HG02678 (cell line): Measurements from ENCODE around the gene ADCY10.
"Not testable (repeated sequence)": the region's sequence is repeated elsewhere in the genome, so short reads cannot be mapped to it uniquely, and the experiment has no call there.

Experiments used
- ATAC-seq: cut with Tn5 transposase; IDR thresholded peaks from one replicate; pipeline ENCODE4 v1.9.1; 2021; ENCODE audit warnings: mild to moderate bottlenecking, moderate library complexity; ENCODE audit not compliant: unreplicated experiment

The ADCY10 gene

DNA sequence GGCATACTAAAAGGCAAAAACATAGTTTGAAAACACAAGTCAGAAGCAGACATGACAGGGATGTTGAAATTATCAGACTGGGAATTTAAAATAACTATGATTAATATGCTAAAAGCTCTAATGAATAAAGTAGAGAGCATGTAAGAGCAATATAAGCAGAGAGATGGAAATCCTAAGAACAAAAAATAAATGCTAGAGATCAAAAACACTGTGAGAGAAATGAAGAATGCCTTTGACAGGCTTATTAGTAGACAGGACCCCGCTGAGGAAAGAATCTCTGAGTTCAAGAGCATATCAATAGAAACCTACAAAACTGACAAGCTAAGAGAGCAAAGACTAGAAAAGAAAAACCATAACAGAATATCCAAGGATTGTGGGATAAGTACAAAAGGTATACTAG lies 98.3 kb downstream of the ADCY10 start:
- ATAC-seq, result no peak

DNA sequence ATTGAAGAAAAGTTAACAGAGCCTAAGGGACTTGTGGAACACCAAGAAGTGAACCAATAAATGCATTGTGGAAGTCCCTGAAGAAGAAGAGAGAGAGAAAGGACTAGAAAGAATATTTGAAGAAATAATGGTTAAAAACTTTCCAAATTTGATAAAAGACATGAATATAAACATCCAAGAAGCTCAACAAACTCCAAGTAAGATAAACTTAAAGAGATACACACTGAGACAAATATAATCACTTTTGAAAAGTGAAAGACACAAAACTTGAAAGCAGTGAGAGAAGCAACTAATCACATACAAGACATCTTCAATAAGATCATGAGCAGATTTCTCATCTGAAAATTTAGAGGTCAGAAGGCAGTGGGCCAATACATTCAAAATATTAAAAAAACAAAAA lies 101.0 kb downstream of the ADCY10 start:
- ATAC-seq, result no peak

DNA sequence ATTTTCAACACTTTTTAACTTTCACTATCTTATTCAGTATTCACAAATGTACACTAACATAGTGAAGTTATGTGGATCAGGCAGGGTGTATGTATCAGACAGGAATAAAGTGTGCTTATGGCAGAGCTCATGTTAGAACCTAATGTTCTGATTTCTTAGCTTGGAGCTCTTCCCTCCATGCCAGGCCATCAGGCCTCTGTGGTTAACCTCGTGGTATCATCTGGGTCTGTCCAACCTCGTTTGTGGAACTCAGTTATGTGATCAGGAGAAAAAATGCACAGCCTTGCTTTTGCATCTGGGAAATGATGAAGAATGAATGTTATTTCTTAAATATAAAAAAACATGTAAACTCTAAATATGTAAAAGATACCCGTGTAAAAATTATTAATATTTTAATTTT lies 105.2 kb downstream of the ADCY10 start:
- no peak for ATAC-seq

DNA sequence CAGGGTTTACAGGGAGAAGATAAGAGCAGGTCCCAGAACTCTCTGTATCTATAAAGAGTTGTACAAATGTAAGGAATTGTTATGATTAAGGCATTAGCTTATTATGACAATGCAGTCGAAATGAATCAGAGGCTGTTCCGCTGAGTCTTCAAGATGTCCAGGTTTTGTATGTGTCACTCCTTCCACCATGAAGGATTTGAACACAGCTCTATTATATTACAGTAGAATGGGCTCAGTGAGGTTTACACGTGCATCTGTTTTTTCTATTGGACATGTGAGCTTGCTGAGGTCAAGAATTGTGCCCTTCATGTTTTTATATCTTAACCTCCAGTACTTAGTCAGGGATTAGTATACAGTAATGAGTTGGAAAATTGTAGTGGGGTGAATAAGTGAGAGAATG lies 105.8 kb downstream of the ADCY10 start:
- ATAC-seq, result no peak

DNA sequence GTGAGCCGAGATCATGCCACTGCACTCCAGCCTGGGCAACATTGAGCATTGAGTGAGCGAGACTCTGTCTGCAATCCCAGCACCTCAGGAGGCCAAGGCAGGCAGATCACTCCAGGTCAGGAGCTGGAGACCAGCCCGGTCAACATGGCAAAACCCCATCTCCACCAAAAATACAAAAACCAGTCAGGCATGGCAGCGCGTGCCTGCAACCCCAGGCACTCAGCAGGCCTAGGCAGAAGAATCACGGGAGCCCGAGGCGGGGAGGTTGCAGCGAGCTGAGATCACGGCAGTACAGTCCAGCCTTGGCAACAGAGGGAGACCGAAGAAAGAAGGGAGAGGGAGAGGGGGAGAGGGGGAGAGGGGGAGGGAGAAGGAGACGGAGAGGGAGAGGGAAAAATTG lies 107.3 kb downstream of the ADCY10 start:
- ATAC-seq, result not testable (repeated sequence)

DNA sequence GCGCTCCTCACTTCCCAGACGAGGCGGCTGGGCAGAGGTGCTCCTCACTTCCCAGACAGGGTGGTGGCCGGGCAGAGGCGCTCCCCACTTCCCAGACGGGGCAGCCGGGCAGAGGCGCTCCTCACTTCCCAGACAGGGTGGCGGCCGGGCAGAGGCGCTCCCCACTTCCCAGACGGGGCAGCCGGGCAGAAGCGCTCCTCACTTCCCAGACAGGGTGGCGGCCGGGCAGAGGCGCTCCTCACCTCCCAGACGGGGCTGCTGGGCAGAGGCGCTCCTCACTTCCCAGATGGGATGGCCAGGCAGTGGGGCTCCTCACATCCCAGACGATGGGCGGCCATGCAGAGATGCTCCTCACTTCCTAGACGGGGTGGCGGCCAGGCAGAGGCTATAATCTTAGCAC lies 107.7 kb downstream of the ADCY10 start:
- not testable (repeated sequence) for ATAC-seq

DNA sequence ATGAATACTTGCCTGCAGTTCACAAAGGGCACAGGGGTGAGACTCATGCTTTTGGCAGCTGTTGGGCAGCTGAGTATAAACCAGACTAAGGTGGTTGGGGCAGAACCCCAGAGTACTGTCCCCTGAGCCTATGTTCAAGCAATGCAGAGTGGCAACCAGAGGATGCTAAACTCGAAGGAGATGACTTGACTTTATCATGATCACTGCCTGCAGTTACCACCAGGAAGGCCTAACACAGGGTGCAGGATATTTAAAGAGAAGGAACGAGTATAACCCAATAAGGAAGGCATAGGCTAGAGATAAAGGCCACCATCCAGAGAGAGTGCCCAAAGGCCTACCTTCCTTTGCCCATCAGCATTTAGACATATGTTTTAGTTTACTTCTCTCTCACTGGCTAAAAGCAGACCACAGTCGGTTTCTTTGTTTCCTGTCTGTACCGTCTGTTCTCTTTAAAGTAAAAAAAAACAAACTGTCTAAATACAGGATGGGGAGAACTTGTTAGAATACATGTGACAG lies 108.8 kb downstream of the ADCY10 start:
- ATAC-seq, result peak; percentile 64

DNA sequence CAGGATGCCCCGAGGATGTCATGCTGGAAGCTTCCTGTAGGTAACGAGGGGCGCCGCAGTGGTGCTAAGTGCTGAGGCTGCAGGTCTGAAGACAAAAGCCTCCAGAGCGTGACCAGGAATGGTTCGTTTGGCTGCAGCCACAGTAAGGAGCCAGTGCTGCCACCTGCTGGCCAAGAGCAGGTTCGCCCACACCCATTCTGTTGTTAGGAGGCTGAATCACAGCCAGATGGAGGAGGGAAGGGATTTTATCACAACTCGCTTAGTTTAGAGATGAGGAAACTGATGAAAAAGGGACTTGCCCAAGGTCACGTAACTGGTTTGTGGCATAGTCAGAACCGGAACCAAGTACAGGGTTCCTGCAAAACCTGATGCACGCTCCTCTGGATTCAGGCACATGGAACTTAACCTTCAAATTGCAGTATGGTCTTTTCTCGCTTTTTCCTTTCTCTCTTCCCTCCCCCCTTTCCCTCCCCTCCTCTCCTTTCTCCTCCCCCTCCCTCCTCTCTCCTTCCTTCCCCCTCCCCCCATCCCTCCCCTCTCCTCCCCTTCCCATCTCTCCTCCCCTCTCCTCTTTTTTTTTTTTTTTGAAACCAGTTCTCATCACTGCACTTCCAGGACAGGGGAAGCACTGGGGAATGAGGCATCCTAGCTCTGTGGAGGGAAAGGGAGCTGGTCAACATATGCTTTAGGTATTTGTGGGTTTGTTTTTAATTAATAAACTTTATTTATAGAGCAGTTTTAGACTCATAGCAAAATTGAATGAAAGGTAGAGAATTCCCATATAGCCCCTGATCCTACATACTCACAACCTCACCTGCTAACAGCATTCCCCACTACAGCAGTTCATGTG lies 110.4 kb downstream of the ADCY10 start:
- ATAC-seq, result peak; percentile 86

DNA sequence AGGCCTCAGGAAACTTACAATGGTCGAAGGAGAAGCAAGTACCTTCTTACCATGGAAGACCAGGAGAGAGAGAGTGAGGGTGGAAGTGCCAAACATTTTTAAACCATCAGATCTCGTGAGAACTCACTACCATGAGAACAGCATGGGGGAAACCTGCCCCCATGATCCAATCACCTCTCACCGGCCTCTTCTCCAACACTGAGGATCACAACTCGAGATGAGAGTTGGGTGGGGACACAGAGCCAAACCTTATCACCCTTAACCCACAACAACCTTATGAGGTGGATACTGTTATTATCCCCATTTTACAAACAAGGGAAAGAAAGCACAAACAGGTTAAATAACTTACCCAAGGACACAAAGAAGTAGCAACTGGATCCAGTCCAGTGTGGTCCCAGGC lies 111.7 kb downstream of the ADCY10 start:
- no peak for ATAC-seq

DNA sequence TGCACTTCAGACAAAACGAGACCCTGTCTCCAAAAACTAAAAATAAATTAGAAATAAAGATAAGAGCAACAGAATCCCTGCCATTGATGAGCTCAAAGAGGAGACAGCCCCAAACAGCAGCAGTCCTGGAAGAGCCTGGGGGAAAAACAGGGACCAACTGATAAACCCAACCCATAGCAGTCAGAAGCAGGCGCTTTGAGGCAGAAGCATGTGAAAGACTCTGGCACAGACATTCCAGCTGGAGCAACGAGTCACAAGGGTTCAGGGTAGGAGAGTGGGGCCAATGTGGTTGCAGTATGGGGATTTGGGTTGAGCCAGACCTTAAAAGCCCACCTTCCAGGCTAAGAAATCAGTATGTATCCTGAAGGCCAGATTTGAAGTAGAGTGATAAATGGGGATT lies 113.7 kb downstream of the ADCY10 start:
- ATAC-seq, result no peak

DNA sequence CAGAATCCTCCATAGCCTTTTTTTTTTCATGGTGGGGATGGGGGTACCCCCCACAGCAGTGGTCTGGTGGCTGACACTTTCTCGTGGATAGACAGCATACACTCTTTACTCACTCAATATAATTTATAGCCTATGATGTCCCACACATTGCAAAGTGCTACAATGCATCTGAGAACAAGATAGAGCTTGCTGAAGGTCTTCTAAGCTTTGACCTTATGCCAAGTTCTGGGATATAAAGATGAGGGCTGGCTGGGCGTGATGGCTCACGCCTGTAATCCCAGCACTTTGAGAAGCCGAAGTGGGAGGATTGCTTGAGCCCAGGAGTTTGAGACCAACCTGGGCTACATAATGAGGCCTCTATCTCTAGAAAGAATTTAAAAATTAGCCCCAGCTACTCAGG lies 114.2 kb downstream of the ADCY10 start:
- ATAC-seq, result no peak

DNA sequence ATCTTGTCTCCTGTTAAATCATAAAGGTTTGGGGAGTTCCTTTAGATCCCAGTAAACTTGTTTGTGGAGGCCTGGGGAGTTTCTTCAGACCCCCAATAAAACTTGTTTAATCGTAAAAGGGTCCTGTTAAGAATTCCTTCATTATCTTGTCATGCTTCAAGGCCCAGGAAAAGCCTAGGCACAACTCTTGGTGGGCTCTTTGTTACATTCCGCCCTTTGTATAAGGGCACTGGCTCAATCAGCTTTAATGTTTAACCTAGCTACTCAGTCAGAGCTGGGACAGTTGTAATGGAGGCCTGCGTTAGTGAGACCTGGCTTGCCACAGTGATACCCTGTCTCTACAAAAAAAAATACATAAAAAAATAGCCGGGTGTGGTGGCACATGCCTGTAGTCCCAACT lies 115.0 kb downstream of the ADCY10 start:
- no peak for ATAC-seq

DNA sequence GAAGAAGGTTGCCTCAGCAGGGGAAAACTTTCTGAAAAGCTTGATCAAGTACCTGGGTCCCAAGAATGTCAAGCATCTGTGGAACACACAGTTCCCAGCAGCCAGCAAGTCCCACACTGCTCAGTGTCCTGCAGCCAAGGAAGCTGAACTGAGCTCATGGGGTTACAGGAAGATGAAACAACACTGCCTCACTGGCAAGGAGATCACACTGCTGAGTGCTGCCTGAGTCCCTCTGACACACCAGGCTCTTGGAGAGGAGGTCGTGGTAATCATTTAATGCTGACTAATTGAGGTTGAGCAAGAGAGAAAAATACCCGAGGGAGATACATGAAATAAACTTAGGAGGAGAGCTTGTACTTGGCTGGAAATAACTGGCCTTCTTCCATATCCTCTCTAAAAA lies 116.9 kb downstream of the ADCY10 start:
- ATAC-seq, result no peak

DNA sequence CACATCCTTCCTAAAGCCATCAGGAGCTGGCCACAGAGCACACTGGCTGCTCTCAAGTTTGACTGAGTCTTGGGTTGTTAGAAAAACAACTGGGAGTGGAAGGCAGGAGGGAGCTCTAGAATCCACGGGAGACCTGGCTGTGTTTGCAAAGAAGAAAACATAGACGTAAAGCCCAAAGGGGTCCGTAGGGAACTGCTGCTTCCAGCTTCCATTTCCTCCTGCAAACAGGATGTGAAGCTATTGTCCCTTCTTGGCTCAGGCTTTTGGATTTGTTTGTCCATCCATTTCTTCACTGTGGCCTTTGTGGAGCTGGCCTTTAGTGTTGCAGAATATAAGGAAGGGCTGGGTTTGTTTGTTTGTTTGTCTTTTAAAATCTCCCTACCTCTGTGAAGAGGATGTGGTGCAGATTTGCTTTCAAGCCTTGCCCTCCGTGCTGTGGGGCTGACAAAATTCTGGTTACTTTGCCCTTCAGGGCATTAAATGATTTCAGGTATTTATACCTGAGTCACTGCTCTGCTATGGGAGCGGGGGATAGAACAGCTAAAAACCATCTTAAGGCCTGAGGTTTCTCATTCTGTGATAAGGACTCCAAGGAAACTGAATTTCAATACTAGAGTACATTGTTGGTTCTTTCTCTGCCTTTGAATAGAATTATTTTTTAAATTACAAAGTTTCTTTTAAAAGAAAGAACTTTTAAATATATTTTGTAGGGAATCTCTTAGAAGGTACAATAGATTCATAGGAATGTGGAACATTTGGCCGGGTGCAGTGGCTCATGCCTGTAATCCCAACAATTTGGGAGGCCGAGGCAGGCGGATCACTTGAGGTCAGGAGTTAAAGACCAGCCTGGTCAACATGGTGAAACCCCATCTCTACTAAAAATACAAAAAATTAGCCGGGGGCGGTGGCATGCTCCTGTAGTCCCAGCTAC lies 117.9 kb downstream of the ADCY10 start:
- no peak for ATAC-seq

DNA sequence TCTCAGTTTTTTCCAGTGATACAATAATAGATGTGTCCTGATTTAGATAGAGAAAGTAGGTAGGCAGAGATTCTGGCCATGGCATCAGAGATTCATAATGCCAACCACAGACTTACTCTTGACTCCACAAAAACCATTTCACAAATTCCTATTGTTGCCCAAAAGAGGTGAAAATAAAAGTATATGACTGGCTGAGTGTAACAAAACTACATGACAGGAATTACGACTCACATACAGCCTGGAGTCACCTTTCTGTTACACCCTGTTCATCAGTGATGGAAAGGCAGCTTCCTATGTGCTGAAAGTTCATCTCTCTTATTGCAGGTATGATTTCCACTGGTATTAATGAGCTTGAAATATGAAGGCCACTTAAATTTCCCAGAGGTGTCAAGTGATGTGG lies 119.9 kb downstream of the ADCY10 start:
- ATAC-seq, result no peak

DNA sequence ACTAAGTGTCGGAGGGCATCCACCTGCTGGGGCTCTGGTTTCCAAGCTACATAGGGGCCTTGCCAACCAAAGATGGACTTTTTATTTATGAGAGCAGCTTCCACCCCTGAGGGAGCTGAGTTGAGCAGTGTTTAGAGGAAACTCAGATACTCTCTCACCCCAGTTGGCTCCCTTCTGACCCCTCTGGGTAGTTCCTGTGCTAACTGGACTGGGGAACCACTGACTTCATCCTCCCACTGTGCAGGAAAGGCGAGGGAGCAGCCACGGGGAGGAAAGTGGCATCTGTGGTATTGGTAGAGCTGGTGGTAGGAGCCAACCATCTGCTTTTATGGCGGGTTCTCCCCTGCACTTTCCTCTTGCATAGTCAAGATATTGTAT lies 121.8 kb downstream of the ADCY10 start:
- no peak for ATAC-seq

DNA sequence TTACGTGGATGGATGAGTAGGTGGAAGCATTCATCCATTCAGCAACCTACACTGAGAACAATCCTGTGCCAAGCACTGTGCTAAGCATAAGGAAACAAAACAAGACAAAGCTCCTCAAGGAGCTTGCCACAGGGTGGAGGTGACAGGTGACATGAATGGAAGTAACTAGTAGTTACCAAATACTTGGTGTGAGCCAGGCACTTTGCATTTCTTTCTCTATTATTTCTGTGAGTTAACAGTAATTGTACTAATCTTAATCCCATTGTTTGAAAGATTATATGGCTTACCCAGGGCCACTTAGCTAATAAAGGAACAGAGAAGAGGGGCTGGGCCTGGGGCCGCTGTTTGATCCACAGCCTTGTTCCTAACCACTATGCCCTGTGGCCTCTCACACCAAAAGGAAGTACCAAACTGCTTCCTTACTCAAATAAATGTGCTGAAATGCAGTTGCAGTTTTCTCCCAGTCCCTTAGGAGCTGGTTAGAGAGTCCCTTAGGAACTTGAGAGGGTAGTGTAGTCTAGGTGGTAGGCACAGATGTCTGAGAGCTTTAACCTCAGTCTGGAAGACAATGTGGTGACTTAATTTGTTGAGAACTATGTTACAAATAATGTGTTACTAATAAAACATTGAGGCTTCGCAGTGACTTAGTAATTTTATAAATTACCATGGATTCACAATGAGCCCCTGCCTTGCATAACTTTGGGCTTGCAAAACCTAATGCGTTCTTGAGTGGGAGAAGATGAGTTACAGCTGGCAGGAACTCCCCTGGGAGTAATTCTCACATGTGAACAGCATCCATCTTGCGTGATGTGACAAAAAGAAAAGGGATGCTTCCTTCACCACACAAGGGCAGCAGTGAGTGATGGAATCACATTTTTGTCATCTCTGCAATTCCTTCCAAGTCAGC lies 122.4 kb downstream of the ADCY10 start:
- ATAC-seq, result no peak

DNA sequence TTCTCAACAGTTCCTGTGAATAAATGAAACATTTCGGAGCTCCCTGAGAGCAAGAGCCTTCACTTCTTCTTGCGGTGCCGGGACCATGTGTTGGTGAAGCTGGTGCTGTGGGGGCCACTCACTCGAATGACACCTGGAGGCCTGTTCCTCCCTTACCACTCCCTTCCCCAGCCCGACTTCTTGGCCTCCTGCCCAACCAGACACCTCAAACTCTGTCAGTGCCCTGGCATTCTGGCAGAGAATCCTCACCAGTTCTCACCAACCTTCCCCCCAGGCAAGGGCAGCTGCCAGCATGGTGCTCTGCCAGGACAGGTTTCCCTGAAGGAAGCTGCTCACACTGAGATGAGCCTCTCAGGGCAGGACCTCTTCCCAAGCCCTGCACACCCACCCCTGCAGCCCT lies 123.8 kb downstream of the ADCY10 start:
- no peak for ATAC-seq

DNA sequence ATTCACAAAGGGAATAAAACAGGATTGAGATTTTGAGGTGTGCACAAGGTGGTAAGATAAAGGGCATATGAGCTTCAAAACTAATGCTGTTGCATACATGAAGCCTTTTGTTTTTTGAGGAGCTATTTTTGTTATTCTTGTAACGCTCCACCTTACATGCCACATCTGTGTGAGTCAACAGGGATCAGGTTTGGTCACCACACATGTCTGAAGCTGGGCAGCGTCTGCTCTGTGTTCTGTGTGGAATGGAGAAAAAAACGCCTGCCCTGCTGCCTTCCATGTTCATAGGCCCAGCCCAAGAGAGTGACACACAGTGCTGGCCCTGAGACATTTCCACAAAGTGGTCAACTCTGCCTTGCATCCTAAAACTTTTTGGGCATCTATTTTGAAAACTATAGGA lies 124.4 kb downstream of the ADCY10 start:
- no peak for ATAC-seq

DNA sequence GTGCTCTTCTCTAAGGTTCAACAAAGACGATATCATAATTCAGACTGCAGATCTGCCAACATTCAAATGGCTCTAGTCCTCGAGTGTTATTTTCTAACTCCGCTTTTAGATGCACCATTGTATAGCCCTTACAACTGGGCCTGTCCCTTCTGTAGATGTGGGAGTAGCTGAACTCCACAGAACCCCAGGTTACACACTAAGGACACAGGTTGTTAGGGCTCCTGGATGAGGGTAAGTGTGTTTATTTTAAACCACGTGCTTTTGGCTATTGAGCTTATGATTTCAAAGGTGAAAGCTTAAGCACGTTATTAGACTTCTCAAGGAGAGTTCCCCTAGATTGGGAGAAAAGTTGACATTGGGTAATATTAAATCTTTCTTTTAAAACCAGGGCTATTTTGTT lies 127.4 kb downstream of the ADCY10 start:
- no peak for ATAC-seq
